Measurements from ENCODE around the gene SPON2. TPM values are rescaled to one million over a fixed set of nuclear protein-coding genes. Genes with fewer than 3 reads are reported as not detected.

SPON2 gene
- total RNA-seq, 1 donor = 38.7 TPM

- peak overlapping the region; percentile 73 for H3K4me3 ChIP-seq (ENCODE audit: insufficient read depth, low read length)
- H3K36me3 ChIP-seq (ENCODE audit: insufficient read depth, low read length) = no peaks in the 10 kb centered on the region
- H4K20me1 ChIP-seq (ENCODE audit: insufficient read depth, low read length) = peaks cover 10% of the 10 kb centered on the region
- no peak overlapping the region for H2AFZ ChIP-seq (ENCODE audit: low read length)
- no peak for TF ChIP-seq CTCF (IDR thresholded peaks at IDR 0.05; ENCODE audit: extremely low read depth, low read depth, low read length)
- no peak for DNase-seq (ENCODE audit: insufficient read length, low spot score, missing footprints)
- H3K79me2 ChIP-seq (ENCODE audit: insufficient read depth, low read length) = no peaks in the 10 kb centered on the region
- no peak overlapping the region for H3K27ac ChIP-seq (ENCODE audit: low read depth, low read length)
- no peaks in the 10 kb centered on the region for H3K4me1 ChIP-seq (ENCODE audit: insufficient read depth, low read length)
- peak overlapping the region; percentile 80 for H3K4me2 ChIP-seq (ENCODE audit: insufficient read depth, low read length)
- H3K9me3 ChIP-seq (ENCODE audit: low read depth, low read length) = no peaks in the 10 kb centered on the region
- peaks cover 19% of the 10 kb centered on the region for H3K27me3 ChIP-seq (ENCODE audit: insufficient read depth, low read length)
Measured at GRCh38 chr4:1166509-1167243, 5.7 kb downstream of the SPON2 start.

GRCh38 chr4:1164956-1165545 lies 7.3 kb downstream of the SPON2 start:
- Histone ChIP-seq H3K4me3 (ENCODE audit: insufficient read depth, low read length) (no peak overlapping the region), H3K4me2 (ENCODE audit: insufficient read depth, low read length) (no peak overlapping the region), H3K9me3 (ENCODE audit: low read depth, low read length) (no peaks in the 10 kb centered on the region), H3K36me3 (ENCODE audit: insufficient read depth, low read length) (no peaks in the 10 kb centered on the region), H3K4me1 (ENCODE audit: insufficient read depth, low read length) (no peaks in the 10 kb centered on the region), H4K20me1 (ENCODE audit: insufficient read depth, low read length) (peaks cover 10% of the 10 kb centered on the region), H3K27me3 (ENCODE audit: insufficient read depth, low read length) (peaks cover 4% of the 10 kb centered on the region), H2AFZ (ENCODE audit: low read length) (no peak overlapping the region), H3K79me2 (ENCODE audit: insufficient read depth, low read length) (no peaks in the 10 kb centered on the region), H3K27ac (ENCODE audit: low read depth, low read length) (no peak overlapping the region)
- DNase-seq (ENCODE audit: insufficient read length, low spot score, missing footprints) = peak; percentile 21
- TF ChIP-seq CTCF (IDR thresholded peaks at IDR 0.05; ENCODE audit: extremely low read depth, low read depth, low read length) = no peak

DNA sequence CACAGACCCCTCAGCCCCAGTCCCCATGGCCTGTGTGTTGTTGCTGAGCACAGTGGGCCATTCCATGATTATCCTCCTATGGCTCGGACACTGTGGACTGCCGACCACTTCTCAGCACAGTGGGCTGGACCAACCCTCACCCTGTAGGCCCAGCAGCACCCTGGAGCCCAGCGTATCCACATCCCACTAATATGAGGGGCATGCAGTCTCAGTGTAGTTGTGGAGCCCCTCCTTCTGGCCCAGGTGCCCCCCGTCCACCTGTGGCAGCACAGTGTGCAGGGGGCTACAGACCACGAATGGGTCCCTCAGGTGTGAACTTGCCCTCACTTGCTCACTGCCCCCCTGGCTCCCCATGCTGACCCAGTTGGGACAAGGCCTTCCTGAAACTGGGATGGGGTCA lies 7.9 kb downstream of the SPON2 start:
- Histone ChIP-seq H3K4me3 (ENCODE audit: insufficient read depth, low read length) (no peak overlapping the region), H3K4me2 (ENCODE audit: insufficient read depth, low read length) (no peak overlapping the region), H3K4me1 (ENCODE audit: insufficient read depth, low read length) (no peaks in the 10 kb centered on the region), H3K27me3 (ENCODE audit: insufficient read depth, low read length) (no peaks in the 10 kb centered on the region), H3K27ac (ENCODE audit: low read depth, low read length) (no peak overlapping the region), H3K36me3 (ENCODE audit: insufficient read depth, low read length) (no peaks in the 10 kb centered on the region), H2AFZ (ENCODE audit: low read length) (no peak overlapping the region), H4K20me1 (ENCODE audit: insufficient read depth, low read length) (peaks cover 9% of the 10 kb centered on the region), H3K9me3 (ENCODE audit: low read depth, low read length) (no peaks in the 10 kb centered on the region), H3K79me2 (ENCODE audit: insufficient read depth, low read length) (no peaks in the 10 kb centered on the region)
- DNase-seq (ENCODE audit: insufficient read length, low spot score, missing footprints) = no peak
- TF ChIP-seq CTCF (IDR thresholded peaks at IDR 0.05; ENCODE audit: extremely low read depth, low read depth, low read length) = no peak

DNA sequence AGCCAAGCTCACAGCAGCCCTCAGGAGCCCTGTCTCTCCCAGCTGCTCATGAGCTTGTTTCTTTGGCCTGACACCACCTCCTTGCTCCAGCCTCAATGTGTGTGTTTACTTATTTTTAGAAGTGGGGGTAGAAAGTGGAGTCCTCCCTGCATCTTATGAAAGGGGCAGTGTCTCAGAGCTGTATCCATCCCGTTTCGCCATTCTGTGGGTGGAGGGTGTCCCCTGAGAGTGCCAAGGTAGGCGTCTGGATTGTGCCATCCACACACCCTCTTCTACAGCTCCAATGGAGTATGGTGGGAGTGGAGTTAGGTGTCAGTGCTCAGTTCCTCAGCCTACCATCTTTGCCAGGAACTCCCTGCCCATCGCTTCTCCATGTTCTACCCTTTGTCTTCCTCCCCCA lies 8.3 kb downstream of the SPON2 start:
- H3K4me2 ChIP-seq (ENCODE audit: insufficient read depth, low read length) = no peak overlapping the region
- no peaks in the 10 kb centered on the region for H3K27me3 ChIP-seq (ENCODE audit: insufficient read depth, low read length)
- no peaks in the 10 kb centered on the region for H3K36me3 ChIP-seq (ENCODE audit: insufficient read depth, low read length)
- H3K79me2 ChIP-seq (ENCODE audit: insufficient read depth, low read length) = no peaks in the 10 kb centered on the region
- no peaks in the 10 kb centered on the region for H3K4me1 ChIP-seq (ENCODE audit: insufficient read depth, low read length)
- peak; percentile 49 for DNase-seq (ENCODE audit: insufficient read length, low spot score, missing footprints)
- H3K9me3 ChIP-seq (ENCODE audit: low read depth, low read length) = no peaks in the 10 kb centered on the region
- no peak overlapping the region for H2AFZ ChIP-seq (ENCODE audit: low read length)
- H3K4me3 ChIP-seq (ENCODE audit: insufficient read depth, low read length) = no peak overlapping the region
- H3K27ac ChIP-seq (ENCODE audit: low read depth, low read length) = no peak overlapping the region
- H4K20me1 ChIP-seq (ENCODE audit: insufficient read depth, low read length) = peaks cover 6% of the 10 kb centered on the region
- no peak for TF ChIP-seq CTCF (IDR thresholded peaks at IDR 0.05; ENCODE audit: extremely low read depth, low read depth, low read length)
